HG02763 (cell line): Measurements from ENCODE around the gene CYP2C19.
"Not testable (repeated sequence)": the region's sequence is repeated elsewhere in the genome, so short reads cannot be mapped to it uniquely, and the experiment has no call there.

ENCODE experiments used
- ATAC-seq: cut with Tn5 transposase; IDR thresholded peaks from one replicate; pipeline ENCODE4 v1.9.1; 2021; ENCODE audit warnings: mild to moderate bottlenecking, moderate library complexity; ENCODE audit not compliant: unreplicated experiment

Gene CYP2C19

GRCh38 chr10:94878649-94879048, 116.2 kb downstream of the CYP2C19 start:
- ATAC-seq: no peak

- no peak for ATAC-seq
Observed at GRCh38 chr10:94879214-94879613, 116.7 kb downstream of the CYP2C19 start.

GRCh38 chr10:94889123-94889522, 126.6 kb downstream of the CYP2C19 start:
- no peak for ATAC-seq

- ATAC-seq: no peak
Observed at GRCh38 chr10:94890264-94891022, 128.0 kb downstream of the CYP2C19 start.

- not testable (repeated sequence) for ATAC-seq
Observed at GRCh38 chr10:94898414-94898813, 135.9 kb downstream of the CYP2C19 start.

DNA sequence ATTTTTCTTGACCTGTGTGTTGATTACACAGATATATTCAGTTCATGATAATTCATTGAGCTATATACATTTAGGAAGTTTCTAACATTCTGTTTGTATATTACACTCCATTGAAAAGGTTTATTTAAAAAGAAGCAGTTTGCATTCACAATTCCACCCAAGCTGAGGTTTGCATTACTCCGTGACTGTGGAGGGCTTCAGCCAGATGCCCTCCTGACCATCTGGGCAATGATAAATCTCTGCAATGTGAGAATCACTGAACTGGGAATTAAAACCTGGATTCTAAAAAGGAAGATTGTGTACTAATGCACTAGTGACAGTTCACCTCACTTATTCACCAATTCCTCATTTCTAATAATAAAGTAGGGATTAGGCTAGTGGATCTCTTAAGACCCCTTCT, 139.6 kb downstream of the CYP2C19 start:
- ATAC-seq: no peak

- ATAC-seq: no peak
Observed at GRCh38 chr10:94902570-94902969, 140.1 kb downstream of the CYP2C19 start.
